B cell (primary cell): ENCODE results near the gene MAP1B.

Source experiments
- EZH2 ChIP-seq: IDR thresholded peaks from 2 replicates; pipeline ENCODE4 v1.6.1; 2012; ENCODE audit warnings: borderline replicate concordance, low read depth, mild to moderate bottlenecking, moderate library complexity, low read length; ENCODE audit not compliant: insufficient read depth, poor library complexity, severe bottlenecking
- TF ChIP-seq, protein P1 (sequence below): fragments of 200-600 bp; IDR thresholded peaks from one replicate; pipeline ENCODE4 v1.8.0; 2022; ENCODE audit warnings: antibody characterized with exemption, mild to moderate bottlenecking

DNA sequence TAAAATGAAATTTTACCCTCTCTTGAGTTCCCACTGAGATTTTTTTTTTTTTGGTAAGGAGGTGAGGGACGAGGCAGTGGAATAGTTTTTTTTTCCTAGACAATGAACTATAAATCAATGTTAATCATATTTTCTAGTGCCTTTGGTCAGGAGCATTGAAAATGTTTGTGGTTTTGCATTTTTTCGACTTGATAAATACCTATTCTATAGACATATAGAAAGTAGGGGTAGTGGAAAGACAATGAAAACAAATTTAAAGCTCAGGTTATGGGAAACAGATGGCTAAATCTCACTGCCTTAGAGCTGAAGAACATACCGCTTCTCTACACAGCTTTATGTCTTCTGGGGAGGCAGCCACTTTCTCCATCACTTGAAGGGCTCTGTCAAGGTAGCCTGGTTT, 118.5 kb downstream of the MAP1B start:
- TF ChIP-seq, protein P1, sequence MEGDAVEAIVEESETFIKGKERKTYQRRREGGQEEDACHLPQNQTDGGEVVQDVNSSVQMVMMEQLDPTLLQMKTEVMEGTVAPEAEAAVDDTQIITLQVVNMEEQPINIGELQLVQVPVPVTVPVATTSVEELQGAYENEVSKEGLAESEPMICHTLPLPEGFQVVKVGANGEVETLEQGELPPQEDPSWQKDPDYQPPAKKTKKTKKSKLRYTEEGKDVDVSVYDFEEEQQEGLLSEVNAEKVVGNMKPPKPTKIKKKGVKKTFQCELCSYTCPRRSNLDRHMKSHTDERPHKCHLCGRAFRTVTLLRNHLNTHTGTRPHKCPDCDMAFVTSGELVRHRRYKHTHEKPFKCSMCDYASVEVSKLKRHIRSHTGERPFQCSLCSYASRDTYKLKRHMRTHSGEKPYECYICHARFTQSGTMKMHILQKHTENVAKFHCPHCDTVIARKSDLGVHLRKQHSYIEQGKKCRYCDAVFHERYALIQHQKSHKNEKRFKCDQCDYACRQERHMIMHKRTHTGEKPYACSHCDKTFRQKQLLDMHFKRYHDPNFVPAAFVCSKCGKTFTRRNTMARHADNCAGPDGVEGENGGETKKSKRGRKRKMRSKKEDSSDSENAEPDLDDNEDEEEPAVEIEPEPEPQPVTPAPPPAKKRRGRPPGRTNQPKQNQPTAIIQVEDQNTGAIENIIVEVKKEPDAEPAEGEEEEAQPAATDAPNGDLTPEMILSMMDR = no peak
- TF ChIP-seq EZH2 = no peak
